CMK (cell line): ENCODE results near the gene FRK.

Experiments used
- DNase-seq: peaks from one replicate; pipeline ENCODE4 v3.0.0-alpha.2; 2010; ENCODE audit warnings: low read depth

FRK gene

DNA sequence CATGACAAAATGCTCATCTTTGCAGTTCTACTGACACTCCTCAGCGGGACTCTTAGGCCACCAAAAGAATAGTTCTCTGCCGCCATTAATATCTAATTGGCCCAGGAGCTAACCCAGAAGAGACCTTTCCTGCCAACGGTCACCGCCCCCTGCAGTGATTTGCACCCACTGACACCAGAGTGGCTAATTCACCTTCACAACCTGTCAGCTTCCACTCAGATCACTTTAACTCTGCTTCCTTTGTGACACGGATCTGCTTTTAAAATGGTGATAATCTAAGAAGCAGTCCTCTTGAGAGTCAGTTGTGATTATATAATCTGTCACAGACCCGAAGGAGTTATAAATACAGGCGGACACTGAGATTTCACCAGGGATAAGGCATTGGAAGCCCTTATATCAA, 172.8 kb downstream of the FRK start:
- no peak for DNase-seq

DNA sequence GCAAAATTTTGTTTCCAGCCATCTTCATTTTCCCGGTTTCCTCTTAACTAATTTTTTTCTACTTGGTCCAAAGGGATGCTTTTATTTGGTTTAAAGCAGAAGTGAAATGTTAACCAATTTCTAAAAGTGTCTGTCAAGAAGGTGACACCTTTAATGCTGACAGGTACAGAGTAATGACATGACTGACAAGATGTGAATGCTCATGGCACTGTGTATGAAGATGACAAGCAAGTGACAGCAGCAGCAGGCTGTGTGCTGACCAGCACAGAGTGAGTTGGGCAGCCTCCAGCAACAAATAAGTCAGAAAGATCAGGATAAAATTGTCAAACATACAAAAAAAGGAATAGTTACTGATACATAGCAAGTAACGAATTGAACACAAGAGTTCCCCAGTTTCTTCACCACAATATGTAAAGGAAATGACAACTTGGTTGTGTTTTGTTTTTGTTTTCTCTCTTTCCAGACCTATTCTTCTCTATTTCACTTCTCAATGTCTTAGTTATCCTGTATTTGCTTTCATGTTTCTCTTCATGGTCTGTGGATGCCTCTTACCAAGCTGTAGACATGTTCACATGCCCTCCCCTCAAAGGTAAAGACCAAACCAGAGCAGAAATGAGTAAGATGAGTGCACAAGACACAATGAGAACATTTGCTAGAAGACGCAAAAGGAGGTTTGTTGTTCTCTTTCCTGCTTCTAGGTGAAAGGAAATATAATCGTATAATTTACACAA, 174.9 kb downstream of the FRK start:
- DNase-seq: no peak

DNA sequence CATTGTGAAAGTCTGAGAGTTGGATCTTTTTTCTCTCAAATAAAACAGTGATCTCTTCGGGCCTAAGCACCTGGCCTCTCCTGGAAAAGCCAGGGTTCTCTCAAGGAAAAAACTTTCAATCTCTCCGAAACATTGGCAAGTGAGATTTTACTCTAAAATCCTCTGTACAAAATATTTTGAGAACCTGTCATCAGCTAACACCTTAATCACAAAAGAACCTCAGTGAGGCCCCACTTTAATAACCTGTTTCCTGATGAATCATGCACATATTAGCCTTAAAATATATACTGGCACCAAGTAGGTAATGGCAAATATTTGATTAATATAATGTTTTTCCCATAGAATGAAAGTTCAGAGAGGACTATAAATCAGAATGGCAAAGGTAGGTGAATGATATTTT, 177.9 kb downstream of the FRK start:
- no peak for DNase-seq

DNA sequence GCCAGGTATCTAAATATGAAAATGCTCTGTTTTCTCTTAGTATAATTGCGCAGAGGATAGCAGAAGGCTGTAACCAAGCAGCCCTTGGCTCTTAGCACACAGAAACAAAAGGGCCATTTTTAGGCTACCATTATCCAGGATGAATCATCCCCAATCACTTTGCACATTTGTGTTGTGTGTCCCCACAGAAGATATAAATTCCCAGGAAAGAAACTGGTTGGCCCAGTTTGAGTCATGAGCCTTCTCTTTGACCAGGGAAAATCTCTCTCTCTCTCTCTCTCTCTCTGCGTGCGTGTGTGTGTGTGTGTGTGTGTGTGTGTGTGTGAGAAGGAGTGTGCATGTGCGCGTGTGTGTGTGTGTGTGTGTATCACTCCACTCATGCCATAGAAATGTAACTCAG, 178.5 kb downstream of the FRK start:
- DNase-seq: no peak
